H1 (cell line): ENCODE results near the gene ING4.

Source experiments
- CTCF ChIP-seq, 3 experiments: IDR thresholded peaks; 1 replicate in 2 of 3; 2 replicates in 1 of 3; pipeline versions ENCODE4 v1.5.1 to v1.6.1; 2011; ENCODE audit warnings: low read length in 3 of 3, mild to moderate bottlenecking in 3 of 3, inconsistent platforms in 2 of 3, low read depth in 1 of 3, moderate library complexity in 1 of 3; ENCODE audit not compliant: insufficient read depth in 1 of 3; ENCODE audit errors: control extremely low read depth in 1 of 3
- EP300 ChIP-seq, 2 experiments: IDR thresholded peaks; 1 replicate in 1 of 2; 2 replicates in 1 of 2; pipeline ENCODE4 v1.6.1; 2011 to 2012; ENCODE audit warnings: low read depth in 2 of 2, low read length in 2 of 2, mild to moderate bottlenecking in 2 of 2, borderline replicate concordance in 1 of 2, inconsistent platforms in 1 of 2, moderate library complexity in 1 of 2
- SRF ChIP-seq: IDR thresholded peaks from 2 replicates; pipeline ENCODE4 v1.6.1; 2011; ENCODE audit warnings: mild to moderate bottlenecking, low read depth, low read length, moderate library complexity

GRCh38 chr12:6653987-6654386 is 8.9 kb downstream of the ING4 start:
- TF ChIP-seq EP300 (IDR thresholded peaks at IDR 0.05; ENCODE audit: borderline replicate concordance in 1 of 2, low read depth in 2 of 2, low read length in 2 of 2), result no peak
- no peak for TF ChIP-seq SRF
- TF ChIP-seq CTCF (IDR thresholded peaks at IDR 0.05; ENCODE audit: control extremely low read depth in 1 of 3, insufficient read depth in 1 of 3, low read depth in 1 of 3, low read length in 3 of 3), result no peak
